K562 (cell line): ENCODE results near the gene VWA8. TPM values are rescaled to one million over a fixed set of nuclear protein-coding genes. Genes with fewer than 3 reads are reported as not detected.

Experiments used
- ATAC-seq: fragments of 200-7000 bp; cut with Tn5 transposase; 3 replicates; pipeline ENCODE4 v1.9.1; 2020; ENCODE audit warnings: moderate library complexity
- BruUV-seq: library from RNA; stranded (reverse); fragments of 400-500 nt; replicated peaks from 2 replicates; lab custom pipeline; 2021; lab: Mats Ljungman, UMichigan
- CTCF ChIA-PET: fragments of 300-600 bp; formaldehyde crosslinking; extraction: SDS; loops from one replicate; lab custom pipeline; 2021; ENCODE audit warnings: low intra/inter-chr PET ratio; lab: Yijun Ruan, JAX
- POLR2A ChIA-PET: fragments of 300-600, 350-650 bp; sonication (Branson Sonifier 250); formaldehyde crosslinking; extraction: SDS; loops from one replicate; lab custom pipeline; 2021; ENCODE audit warnings: antibody characterized with exemption, inconsistent platforms; lab: Yijun Ruan, JAX
- DNase-seq, 4 experiments: peaks; one replicate each; pipeline versions ENCODE4 v3.0.0 to v3.0.0-alpha.2; 2011 to 2018; ENCODE audit warnings: low spot score in 3 of 4, mixed read lengths in 3 of 4; ENCODE audit errors: extremely low read depth in 1 of 4
- FAIRE-seq: peaks from 2 replicates; lab custom pipeline; 2011; peaks lifted over from hg19 to GRCh38; lab: Jason Lieb, UNC
- H2AFZ ChIP-seq: 2 replicates; pipeline ENCODE4 v1.6.0; 2011; ENCODE audit warnings: low read depth, low read length, control low read depth, inconsistent platforms
- H3K27ac ChIP-seq: fragments of 200-600 bp; 3 replicates; pipeline ENCODE4 v1.8.0; 2011; ENCODE audit warnings: low read depth, mild to moderate bottlenecking, control low read depth, inconsistent platforms, low read length, moderate library complexity, mixed read lengths; ENCODE audit errors: extremely low read depth
- H3K27me3 ChIP-seq, 2 experiments: fragments of 300-600 bp in 1 of 2; 2 replicates in 1 of 2; 3 replicates in 1 of 2; pipeline versions ENCODE4 v1.6.0 to v1.8.0; 2011; ENCODE audit warnings: inconsistent platforms in 2 of 2, low read length in 2 of 2, mild to moderate bottlenecking in 1 of 2, mixed read lengths in 1 of 2, moderate library complexity in 1 of 2; ENCODE audit not compliant: control insufficient read depth in 2 of 2, insufficient read depth in 2 of 2
- H3K36me3 ChIP-seq: fragments of 300-600 bp; 3 replicates; pipeline ENCODE4 v1.8.0; 2011; ENCODE audit warnings: mild to moderate bottlenecking, low read length, inconsistent platforms; ENCODE audit not compliant: control insufficient read depth, insufficient read depth
- H3K4me1 ChIP-seq, 2 experiments: fragments of 200-600 bp in 1 of 2; replicated peaks in 1 of 2; 2 replicates in 1 of 2; 3 replicates in 1 of 2; pipeline versions ENCODE4 v1.5.1 to v1.8.0; 2011; ENCODE audit warnings: inconsistent platforms in 2 of 2, low read length in 2 of 2, mild to moderate bottlenecking in 1 of 2, mixed read lengths in 1 of 2, moderate library complexity in 1 of 2; ENCODE audit not compliant: control insufficient read depth in 2 of 2, insufficient read depth in 2 of 2
- H3K4me2 ChIP-seq: 2 replicates; pipeline ENCODE4 v1.6.1; 2011; ENCODE audit warnings: low read length, control low read depth, inconsistent platforms, mixed read lengths; ENCODE audit not compliant: insufficient read depth
- H3K4me3 ChIP-seq: fragments of 200-600 bp; sonication (generic), shearing (Covaris generic); 2 replicates; pipeline ENCODE4 v1.5.1; 2016; ENCODE audit warnings: control low read depth, inconsistent platforms
- H3K79me2 ChIP-seq: fragments of 200-600 bp; 3 replicates; pipeline ENCODE4 v1.8.0; 2011; ENCODE audit warnings: low read length, inconsistent platforms; ENCODE audit not compliant: control insufficient read depth, insufficient read depth
- H3K9ac ChIP-seq, 2 experiments: 2 replicates each; pipeline versions ENCODE4 v1.6.0 to v1.6.1; 2011; ENCODE audit warnings: low read depth in 2 of 2, low read length in 2 of 2, control low read depth in 1 of 2, inconsistent platforms in 1 of 2, mild to moderate bottlenecking in 1 of 2, mixed read lengths in 1 of 2; ENCODE audit not compliant: insufficient read depth in 1 of 2
- H3K9me1 ChIP-seq: one replicate; pipeline ENCODE4 v1.6.0; 2011; ENCODE audit warnings: inconsistent platforms, mild to moderate bottlenecking, low read length, moderate library complexity; ENCODE audit not compliant: control insufficient read depth, insufficient read depth
- H3K9me3 ChIP-seq: replicated peaks from 2 replicates; pipeline ENCODE4 v1.5.1; 2011; ENCODE audit warnings: low read depth, low read length, inconsistent platforms; ENCODE audit not compliant: control insufficient read depth, insufficient read depth
- H4K20me1 ChIP-seq: replicated peaks from 2 replicates; pipeline ENCODE4 v1.6.1; 2011; ENCODE audit warnings: low read length, inconsistent platforms, mixed read lengths; ENCODE audit not compliant: control insufficient read depth, insufficient read depth
- CC2D1A ChIP-seq: fragments of 450-650 bp; IDR thresholded peaks from 2 replicates; pipeline ENCODE4 v1.6.1; 2017; ENCODE audit warnings: mild to moderate bottlenecking
- E2F3 ChIP-seq: fragments of 250-450 bp; sonication (Bioruptor Pico); IDR thresholded peaks from 2 replicates; pipeline ENCODE4 v1.4.0; 2020; ENCODE audit warnings: mild to moderate bottlenecking
- ELK1 ChIP-seq: sonication (generic); formaldehyde crosslinking; IDR thresholded peaks from 2 replicates; pipeline ENCODE4 v1.8.1; 2022; ENCODE audit warnings: missing genetic modification reagents
- MECOM ChIP-seq: fragments of 250-450 bp; sonication (Bioruptor Pico); IDR thresholded peaks from 2 replicates; pipeline ENCODE4 v1.8.0; 2022; ENCODE audit warnings: inconsistent platforms
- NFATC3 ChIP-seq: fragments of 450-650 bp; IDR thresholded peaks from 2 replicates; pipeline ENCODE4 v1.6.1; 2017; ENCODE audit warnings: mild to moderate bottlenecking
- POLR2B ChIP-seq: fragments of 450-650 bp; IDR thresholded peaks from 2 replicates; pipeline ENCODE4 v1.6.1; 2018; ENCODE audit warnings: low read depth; ENCODE audit not compliant: partially characterized antibody
- ZNF384 ChIP-seq: IDR thresholded peaks from 2 replicates; pipeline ENCODE4 v1.6.1; 2012; ENCODE audit warnings: low read depth, low read length, improper control_type of control experiment
- WGBS: fragments of 100-300 bp; shearing (Covaris generic); methylation state at CpG from one replicate; pipeline ENCODE4 v1.1.6; 2016; ENCODE audit warnings: low coverage, mixed read lengths; ENCODE audit not compliant: insufficient coverage; ENCODE audit errors: missing lambda C conversion rate; 5-methylcytosine and 5-hydroxymethylcytosine counted together
- in situ Hi-C: fragments of 300-500 bp; cut with MboI; formaldehyde crosslinking; loops from 4 replicates; pipeline ENCODE4 v1.15.0; 2018; ENCODE audit warnings: inconsistent platforms, mixed read lengths
- intact Hi-C: fragments of 100-400 bp; cut with micrococcal nuclease; formaldehyde crosslinking; loops from 2 replicates; pipeline ENCODE4 v1.14.2; 2022
- polyA plus RNA-seq, 8 experiments: library from polyadenylated mRNA; depleted of rRNA in 4 of 8; stranded (reverse) in 5 of 8; unstranded in 3 of 8; fragments of >200 nt; fragmentation: Nextera tagmentation in 2 of 8; fragmentation: Illumina TruSeq in 1 of 8; extraction: Ambion mirVana in 2 of 8; extraction: Trizol in 1 of 8; gene quantifications; 2 replicates each; pipeline versions ENCODE4 v1.2.1 to v1.2.3, GENCODE V29; 2011 to 2014; ENCODE audit warnings: inconsistent platforms in 1 of 8, missing spikeins in 1 of 8
- total RNA-seq, 7 experiments: library from RNA; depleted of rRNA in 6 of 7; stranded (reverse); fragments of >200 nt in 6 of 7; fragmentation: Illumina TruSeq in 2 of 7; extraction: Trizol in 2 of 7; gene quantifications; 2 replicates each; pipeline versions ENCODE4 v1.2.1 to v1.2.3, GENCODE V29; 2011 to 2021; ENCODE audit warnings: low replicate concordance in 1 of 7

The VWA8 gene
- total and polyA plus RNA-seq, 9 of the 15 experiments (the other 6 are each of a cell fraction or from before 2014, with no cell fraction given), result 2.1 to 18.5 (median 13.3) TPM

GRCh38 chr13:41567363-41567762, 393.5 kb downstream of the VWA8 start:
- H4K20me1 ChIP-seq, result no peaks in the 10 kb centered on the region
- DNase-seq (no peak), FAIRE-seq (no peak), ATAC-seq (no peak)
- POLR2A ChIA-PET, result no interaction called here
- no peak for TF ChIP-seq POLR2B
- TF ChIP-seq MECOM, result no peak
- TF ChIP-seq ELK1 (CRISPR knock-in tag), result no peak
- no peak for TF ChIP-seq E2F3 (CRISPR knock-in tag)
- TF ChIP-seq ZNF384, result no peak
- TF ChIP-seq NFATC3, result no peak
- TF ChIP-seq CC2D1A, result no peak
- CTCF ChIA-PET, result no interaction called here
- H3K4me2 ChIP-seq, result no peak overlapping the region
- peaks cover 10% of the 10 kb centered on the region; the same call in 1 of the 3 replicates for H3K36me3 ChIP-seq
- WGBS, result 68% methylated on average over 2 of the region's 2 CpGs
- H3K27ac ChIP-seq, result no peak overlapping the region
- no peak overlapping the region for H2AFZ ChIP-seq
- no peak overlapping the region for H3K9ac ChIP-seq
- no peaks in the 10 kb centered on the region for H3K79me2 ChIP-seq
- no peaks in the 10 kb centered on the region; a peak in 2 of 5 replicates for H3K4me1 ChIP-seq
- in situ Hi-C loops, result no loop called here
- no peaks in the 10 kb centered on the region for H3K9me1 ChIP-seq
- no peaks in the 10 kb centered on the region for H3K27me3 ChIP-seq
- no peaks in the 10 kb centered on the region for H3K9me3 ChIP-seq
- BruUV-seq, result no TSS peak
- intact Hi-C loops, result no loop called here
- H3K4me3 ChIP-seq, result no peak overlapping the region
